IPS DF 6.9 (cell line): ENCODE data around the gene LRRC66.

Experiments used
- DNase-seq: peaks from one replicate; pipeline ENCODE4 v3.0.0-alpha.2; 2013; ENCODE audit warnings: low read depth, low spot score
- H3K27ac ChIP-seq: one replicate; pipeline ENCODE4 v1.5.1; 2013; ENCODE audit warnings: low read length, control low read depth
- H3K27me3 ChIP-seq: 2 replicates; pipeline ENCODE4 v1.6.1; 2013; ENCODE audit warnings: mild to moderate bottlenecking, low read length; ENCODE audit not compliant: control insufficient read depth, insufficient read depth
- H3K36me3 ChIP-seq: 2 replicates; pipeline ENCODE4 v1.6.1; 2013; ENCODE audit warnings: low read length; ENCODE audit not compliant: control insufficient read depth, insufficient read depth
- H3K4me1 ChIP-seq: 2 replicates; pipeline ENCODE4 v1.6.1; 2013; ENCODE audit warnings: low read length; ENCODE audit not compliant: control insufficient read depth, insufficient read depth
- H3K4me3 ChIP-seq: 2 replicates; pipeline ENCODE4 v1.5.1; 2013; ENCODE audit warnings: mild to moderate bottlenecking, low read length
- H3K9me3 ChIP-seq: 2 replicates; pipeline ENCODE4 v1.6.1; 2013; ENCODE audit warnings: low read length, inconsistent platforms; ENCODE audit not compliant: control insufficient read depth, insufficient read depth
- WGBS: extraction: QIAGEN DNeasy Blood & Tissue Kit; methylation state at CpG from one replicate; pipeline ENCODE4 v1.1.7; 2013; ENCODE audit warnings: mixed read lengths, missing lambda C conversion rate; ENCODE audit not compliant: insufficient read length, insufficient coverage; 5-methylcytosine and 5-hydroxymethylcytosine counted together

Gene LRRC66

DNA sequence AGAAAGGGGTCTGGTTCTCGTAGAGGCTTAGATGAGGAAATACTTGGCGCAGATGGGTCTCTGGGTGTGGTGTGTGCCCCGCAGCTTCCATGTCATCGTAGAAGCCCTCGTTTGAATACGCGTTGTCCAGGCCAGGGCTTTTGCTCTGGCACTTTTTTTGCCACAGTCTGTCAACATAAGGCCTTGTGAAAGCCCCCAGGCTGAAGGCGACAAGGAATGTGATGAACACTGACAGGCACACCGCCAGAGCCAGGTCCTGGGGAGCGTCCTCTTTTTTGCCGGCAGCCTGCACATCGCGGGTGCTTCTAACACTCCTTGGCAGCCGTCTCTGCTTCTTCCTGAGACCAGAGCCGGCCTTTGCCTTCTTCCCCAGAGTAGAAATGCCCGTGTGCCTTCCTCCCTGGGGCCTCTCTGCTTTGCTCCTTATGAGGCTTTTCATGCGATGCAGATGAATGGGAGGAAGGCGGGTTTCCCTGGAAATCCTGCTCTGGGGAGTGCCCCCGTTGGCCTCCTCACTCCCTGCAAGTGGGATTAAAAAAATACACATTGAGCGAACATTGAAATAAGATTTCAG is 24.4 kb downstream of the LRRC66 start:
- Histone ChIP-seq H3K27me3 (no peaks in the 10 kb centered on the region), H3K36me3 (no peaks in the 10 kb centered on the region), H3K4me3 (no peak overlapping the region), H3K27ac (no peak overlapping the region), H3K4me1 (peaks cover 1% of the 10 kb centered on the region; the same call in 1 of the 2 replicates), H3K9me3 (no peaks in the 10 kb centered on the region)
- WGBS: no CpG with 5 or more reads among the region's 20 CpGs
- no peak for DNase-seq

DNA sequence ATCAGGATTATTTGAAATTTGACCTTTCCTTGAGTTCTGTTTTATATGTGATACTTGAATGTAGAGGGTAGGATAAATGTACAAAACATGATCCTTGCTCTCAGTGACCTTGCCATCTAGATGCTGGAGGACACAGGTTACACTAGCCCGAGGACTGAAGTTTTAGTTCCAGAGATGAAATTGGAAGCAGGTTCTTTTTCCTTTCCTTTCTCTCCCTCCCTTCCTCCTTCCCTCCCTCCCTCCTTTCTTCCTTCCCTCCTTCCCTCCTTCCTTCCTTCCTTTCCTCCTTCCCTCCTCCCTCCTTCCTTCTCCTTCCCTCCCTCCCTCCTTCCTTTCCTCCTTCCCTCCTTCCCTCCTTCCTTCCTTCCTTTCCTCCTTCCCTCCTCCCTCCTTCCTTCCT is 54.3 kb downstream of the LRRC66 start:
- Histone ChIP-seq H3K4me3 (no peak overlapping the region), H3K36me3 (no peaks in the 10 kb centered on the region), H3K4me1 (no peaks in the 10 kb centered on the region), H3K27ac (no peak overlapping the region), H3K9me3 (no peaks in the 10 kb centered on the region), H3K27me3 (no peaks in the 10 kb centered on the region)
- no peak for DNase-seq
- no CpG with 5 or more reads among the region's 1 CpG for WGBS

DNA sequence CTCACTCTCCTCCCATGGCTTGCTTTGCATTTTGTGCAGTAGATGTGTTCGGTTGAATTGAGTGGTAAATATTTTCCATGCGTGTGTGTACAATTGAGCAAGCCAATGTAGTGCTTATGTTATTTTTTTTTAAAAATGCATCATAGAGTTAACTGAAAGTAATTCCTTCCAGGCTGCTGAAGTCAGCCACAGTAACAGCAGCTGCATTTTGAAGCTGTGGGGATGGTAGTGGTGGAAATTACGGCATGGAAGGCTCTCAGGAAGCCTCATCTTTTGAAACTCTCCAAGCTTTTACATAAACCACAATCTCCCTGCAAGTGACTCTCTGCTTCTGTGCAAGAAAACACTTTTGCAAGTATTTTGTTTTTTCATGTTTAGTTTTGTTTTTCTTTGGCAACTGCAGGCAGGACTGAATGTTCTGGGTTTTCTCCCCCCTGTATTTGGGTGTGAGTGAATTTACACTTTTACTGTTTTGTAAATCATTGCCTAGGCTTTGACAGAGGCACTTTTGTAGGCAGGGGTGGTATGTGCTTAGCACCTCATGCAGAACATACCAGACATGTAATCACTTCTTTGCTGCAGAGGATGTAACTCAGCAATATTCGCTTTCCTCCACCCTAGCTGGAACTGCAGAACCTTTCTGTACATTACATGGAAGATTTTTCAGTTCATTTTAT is 56.2 kb downstream of the LRRC66 start:
- no peak overlapping the region for H3K4me3 ChIP-seq
- no peak overlapping the region for H3K27ac ChIP-seq
- no peaks in the 10 kb centered on the region for H3K36me3 ChIP-seq
- no peaks in the 10 kb centered on the region for H3K27me3 ChIP-seq
- WGBS: no CpG with 5 or more reads among the region's 4 CpGs
- no peaks in the 10 kb centered on the region for H3K4me1 ChIP-seq
- H3K9me3 ChIP-seq: no peaks in the 10 kb centered on the region
- no peak for DNase-seq

DNA sequence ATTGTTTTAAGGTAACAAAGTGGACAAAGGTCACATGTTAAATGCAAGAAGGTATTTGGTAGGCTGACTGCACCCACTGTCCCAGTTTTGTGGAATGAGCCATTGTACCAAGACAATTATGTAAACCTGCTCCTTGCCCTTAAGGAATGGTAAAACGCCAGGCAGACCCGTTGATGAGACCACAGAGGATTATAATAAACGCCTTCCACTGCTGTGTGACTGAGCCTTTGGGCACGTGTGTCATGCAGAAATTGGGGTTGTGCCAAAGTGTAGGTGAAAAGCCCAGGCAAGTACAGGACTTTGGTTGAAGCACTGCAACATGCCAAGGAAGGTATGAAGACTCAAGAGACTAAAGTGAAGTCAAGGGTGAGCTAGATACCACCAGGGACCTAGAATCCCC is 59.7 kb downstream of the LRRC66 start:
- no peaks in the 10 kb centered on the region for H3K9me3 ChIP-seq
- DNase-seq: no peak
- no peak overlapping the region for H3K27ac ChIP-seq
- no peak overlapping the region for H3K4me3 ChIP-seq
- no peaks in the 10 kb centered on the region for H3K4me1 ChIP-seq
- no peaks in the 10 kb centered on the region for H3K27me3 ChIP-seq
- WGBS: no CpG with 5 or more reads among the region's 4 CpGs
- no peaks in the 10 kb centered on the region for H3K36me3 ChIP-seq

DNA sequence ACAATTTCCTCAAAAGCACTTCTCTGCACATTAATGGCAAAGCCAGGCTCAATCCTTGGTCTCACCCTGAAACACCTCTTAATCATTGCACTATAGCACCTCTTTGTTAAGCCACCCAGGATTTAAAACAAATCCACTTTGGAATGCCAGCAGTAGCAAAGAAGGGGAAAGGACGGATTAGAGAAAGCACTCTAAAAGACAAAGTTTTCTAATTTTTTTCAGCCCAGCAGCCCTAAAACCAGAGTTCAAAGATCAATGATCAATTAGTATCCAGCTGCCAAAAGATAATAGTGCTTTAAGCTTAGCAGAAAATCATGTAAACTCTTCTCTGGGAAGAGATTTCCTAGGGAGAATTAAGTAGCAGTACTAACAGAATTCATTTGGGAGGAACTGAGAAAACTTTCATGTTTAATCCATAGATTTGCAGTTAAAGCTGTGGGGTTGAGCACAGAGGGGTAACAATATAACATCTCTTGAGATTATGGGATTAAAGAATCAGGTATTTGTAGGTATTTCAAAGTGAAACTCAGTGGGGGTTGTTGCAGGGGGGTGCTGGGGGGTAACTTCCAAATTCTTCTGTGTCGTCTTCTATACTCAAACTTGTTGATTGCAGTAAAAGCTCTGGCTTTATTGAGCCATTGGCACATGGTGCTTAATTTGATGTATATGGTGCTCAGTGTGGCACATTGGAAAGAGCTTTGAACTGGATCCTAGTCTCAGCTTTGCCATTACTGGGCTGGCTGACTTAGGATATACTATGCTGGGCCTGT is 61.8 kb downstream of the LRRC66 start:
- no CpG with 5 or more reads among the region's 2 CpGs for WGBS
- no peak overlapping the region for H3K4me3 ChIP-seq
- no peaks in the 10 kb centered on the region for H3K9me3 ChIP-seq
- H3K36me3 ChIP-seq: no peaks in the 10 kb centered on the region
- H3K27ac ChIP-seq: no peak overlapping the region
- H3K27me3 ChIP-seq: no peaks in the 10 kb centered on the region
- DNase-seq: no peak
- H3K4me1 ChIP-seq: no peaks in the 10 kb centered on the region
